Small intestine (tissue), 7 donors: ENCODE data around the gene HIGD1C. TPM values are rescaled to one million over a fixed set of nuclear protein-coding genes. Genes with fewer than 3 reads are reported as not detected.

Experiments used
- DNase-seq, 2 donors: peaks; one replicate each; pipeline versions ENCODE4 v3.0.0 to v3.0.0-alpha.2; 2013
- FAIRE-seq: peaks from 2 replicates; lab custom pipeline; 2012; peaks lifted over from hg19 to GRCh38; lab: Jason Lieb, UNC
- H3K27ac ChIP-seq, 3 donors: one replicate each; pipeline ENCODE4 v1.5.1; 2013; ENCODE audit warnings: low read length in 2 of 3, mild to moderate bottlenecking in 2 of 3, control low read depth in 1 of 3, inconsistent platforms in 1 of 3, low read depth in 1 of 3, moderate library complexity in 1 of 3
- H3K27me3 ChIP-seq, 3 donors: one replicate each; pipeline ENCODE4 v1.6.1; 2013; ENCODE audit warnings: low read length in 3 of 3, inconsistent platforms in 1 of 3; ENCODE audit not compliant: control insufficient read depth in 3 of 3, insufficient read depth in 3 of 3
- H3K36me3 ChIP-seq, 3 donors: one replicate each; pipeline ENCODE4 v1.6.1; 2013; ENCODE audit warnings: low read length in 3 of 3, inconsistent platforms in 1 of 3, low read depth in 1 of 3, mild to moderate bottlenecking in 1 of 3, moderate library complexity in 1 of 3; ENCODE audit not compliant: control insufficient read depth in 3 of 3, insufficient read depth in 2 of 3
- H3K4me1 ChIP-seq, 3 donors: one replicate each; pipeline ENCODE4 v1.6.1; 2013; ENCODE audit warnings: low read length in 2 of 3, inconsistent platforms in 1 of 3, low read depth in 1 of 3, mild to moderate bottlenecking in 1 of 3, moderate library complexity in 1 of 3; ENCODE audit not compliant: control insufficient read depth in 3 of 3, insufficient read depth in 2 of 3
- H3K4me3 ChIP-seq, 3 donors: one replicate each; pipeline ENCODE4 v1.5.1; 2013; ENCODE audit warnings: low read length in 3 of 3, control low read depth in 1 of 3, inconsistent platforms in 1 of 3, low read depth in 1 of 3, mild to moderate bottlenecking in 1 of 3, moderate library complexity in 1 of 3
- H3K9me3 ChIP-seq, 2 donors: one replicate each; pipeline ENCODE4 v1.6.1; 2013; ENCODE audit warnings: low read depth in 1 of 2, low read length in 1 of 2; ENCODE audit not compliant: control insufficient read depth in 2 of 2, insufficient read depth in 1 of 2
- WGBS, 3 donors: extraction: QIAGEN DNeasy Blood & Tissue Kit; methylation state at CpG; one replicate each; pipeline ENCODE4 v1.1.7; 2013; 5-methylcytosine and 5-hydroxymethylcytosine counted together
- polyA plus RNA-seq, 4 donors: library from polyadenylated mRNA; stranded (reverse) in 3 of 4; unstranded in 1 of 4; fragments of 200-250 nt in 3 of 4; fragments of 120-200 nt in 1 of 4; gene quantifications; one replicate each; pipeline versions ENCODE4 v1.2.1 to v1.2.3, GENCODE V29; 2013
- donor health status: healthy with polysubstance abuse.
- donor health status: control.
- donor health status: control.
- donor health status: Bipolar disorder and iron deficiency.
- donor health status: healthy.

The HIGD1C gene
- polyA plus RNA-seq, 4 donors: not detected

- 79 to 86% (median 83%) methylated on average over 2 of the region's 2 CpGs for WGBS, 3 donors
These were observed 67.6 kb downstream of the HIGD1C start for GRCh38 chr12:51019927-51020326.

More at GRCh38 chr12:51019927-51020326, 67.6 kb downstream of the HIGD1C start:
- peaks cover 2 to 26% (median 6%) of the 10 kb centered on the region in 3 donors for H3K4me1 ChIP-seq
- H3K9me3 ChIP-seq: no peaks in the 10 kb centered on the region
- no peaks in the 10 kb centered on the region for H3K27me3 ChIP-seq
- H3K4me3 ChIP-seq: no peak overlapping the region
- FAIRE-seq: no peak
- H3K27ac ChIP-seq: no peak overlapping the region
- H3K36me3 ChIP-seq: peaks cover 0 to 23% (median 0%) of the 10 kb centered on the region in 3 donors
- DNase-seq: no peak

Other genes starting within 250 kb of the HIGD1C start
- gene ATF1, start 188.4 kb upstream of the HIGD1C start, polyA plus RNA-seq: 10 to 100 TPM; 16.3 to 40.7 (median 17.7) TPM
- gene TMPRSS12, start 109.6 kb upstream of the HIGD1C start, polyA plus RNA-seq: under 1 TPM in 1 of 4 donors, not detected in 3; 0.03 TPM
- 10 to 100 TPM in 3 of 4 donors, 1 to 10 TPM in 1; 8.9 to 84.1 (median 16.8) TPM for gene SLC11A2, start 73.8 kb downstream of the HIGD1C start, polyA plus RNA-seq
- 100 to 1,000 TPM in 1 of 4 donors, 10 to 100 TPM in 3; 74.7 to 173 (median 85.6) TPM for gene LETMD1, start 95.8 kb downstream of the HIGD1C start, polyA plus RNA-seq
- 10 to 100 TPM in 1 of 4 donors, 1 to 10 TPM in 3; 3.8 to 14.5 (median 8.1) TPM for gene CSRNP2, start 131.1 kb downstream of the HIGD1C start, polyA plus RNA-seq
- gene TFCP2, start 220.6 kb downstream of the HIGD1C start, polyA plus RNA-seq: 10 to 100 TPM in 2 of 4 donors, 1 to 10 TPM in 2; 8.6 to 31.1 (median 13.6) TPM